Activated CD8-positive, alpha-beta T cell treated with anti-CD3 and anti-CD28 coated beads for 36 hours (primary cell): ENCODE measurements around the gene TIAM2. TPM values are rescaled to one million over a fixed set of nuclear protein-coding genes. Genes with fewer than 3 reads are reported as not detected.

Experiments used
- ATAC-seq: fragments of 200-7000 bp; cut with Tn5 transposase; one replicate; pipeline ENCODE4 v1.10.0; 2021; ENCODE audit warnings: mild to moderate bottlenecking, moderate library complexity
- CTCF ChIA-PET: fragments of 350-600 bp; sonication (Branson Sonifier 250); formaldehyde crosslinking; loops from one replicate; lab custom pipeline; 2021; ENCODE audit warnings: antibody characterized with exemption; lab: Charles Lee
- POLR2A ChIA-PET: fragments of 350-600 bp; sonication (Branson Sonifier 250); formaldehyde crosslinking; loops from one replicate; lab custom pipeline; 2021; ENCODE audit warnings: antibody characterized with exemption; lab: Charles Lee
- DNase-seq: peaks from one replicate; pipeline ENCODE4 v3.0.0-alpha.2; 2020
- H3K27ac Mint-ChIP-seq: one replicate; pipeline ENCODE4 v1.8.0; 2021; ENCODE audit warnings: mild to moderate bottlenecking, mixed read lengths
- H3K27me3 Mint-ChIP-seq: one replicate; pipeline ENCODE4 v1.8.0; 2021; ENCODE audit warnings: mixed read lengths
- H3K36me3 Mint-ChIP-seq: one replicate; pipeline ENCODE4 v1.8.0; 2021; ENCODE audit warnings: low read depth, mixed read lengths
- H3K4me1 Mint-ChIP-seq: one replicate; pipeline ENCODE4 v1.8.0; 2021; ENCODE audit warnings: low read depth, mixed read lengths
- H3K4me3 Mint-ChIP-seq: one replicate; pipeline ENCODE4 v1.8.0; 2021; ENCODE audit warnings: mild to moderate bottlenecking, moderate library complexity, mixed read lengths
- H3K9me3 Mint-ChIP-seq: one replicate; pipeline ENCODE4 v1.8.0; 2021; ENCODE audit warnings: mixed read lengths
- intact Hi-C: fragments of 100-400 bp; cut with micrococcal nuclease; formaldehyde crosslinking; loops from one replicate; pipeline ENCODE4 v1.10.0; 2022
- total RNA-seq, 2 experiments: library from RNA; stranded (reverse); gene quantifications; one replicate each; pipeline ENCODE4 v1.2.3, GENCODE V29; 2021
- TF ChIP-seq, protein P1 (sequence below): fragments of 200-600 bp; IDR thresholded peaks from one replicate; pipeline ENCODE4 v1.8.0; 2022; ENCODE audit warnings: antibody characterized with exemption, mild to moderate bottlenecking

TIAM2 gene
- total RNA-seq, 2 experiments from 2014 or later, result 5.6 to 7.1 TPM

DNA sequence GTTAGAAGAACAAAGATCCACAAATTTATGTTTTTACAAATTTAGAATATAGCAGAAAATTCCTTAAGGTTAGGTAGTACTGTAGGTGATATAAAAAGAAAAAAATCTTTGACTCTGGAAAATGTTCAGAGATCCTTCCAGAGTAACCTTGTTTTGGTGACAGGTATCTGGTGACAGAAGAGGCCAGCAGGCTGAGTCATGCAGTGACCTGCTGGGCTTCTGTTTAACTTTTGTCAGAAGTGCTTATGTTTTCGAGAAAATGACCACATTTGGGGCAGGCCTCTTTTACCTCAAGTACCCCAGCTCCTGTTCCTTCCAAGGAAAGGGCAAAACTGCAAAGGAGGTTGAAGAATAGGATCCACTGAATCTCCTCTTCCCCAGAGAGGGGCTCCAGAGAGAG lies 258.2 kb downstream of the TIAM2 start:
- H3K9me3 Mint-ChIP-seq, result no peaks in the 10 kb centered on the region

DNA sequence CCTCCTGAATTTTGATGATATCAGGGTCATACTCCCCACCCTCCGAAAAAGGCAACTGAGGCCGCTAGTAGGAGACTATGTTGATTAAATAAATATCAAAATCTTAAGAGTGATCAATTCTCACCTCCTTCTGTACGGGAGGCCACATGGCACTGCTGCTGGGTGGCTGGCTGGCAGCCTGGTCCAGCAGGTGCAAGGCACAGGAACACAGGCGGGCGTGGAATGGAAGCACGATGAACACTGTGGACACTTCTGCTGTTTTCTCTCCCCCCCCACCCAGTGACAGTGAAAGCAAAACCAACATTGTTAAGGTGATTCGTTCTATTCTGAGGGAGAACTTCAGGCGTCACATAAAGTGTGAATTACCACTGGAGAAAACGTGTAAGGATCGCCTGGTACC lies 259.0 kb downstream of the TIAM2 start:
- H3K36me3 Mint-ChIP-seq, result peaks cover 36% of the 10 kb centered on the region
- no peak for ATAC-seq

More for the DNA sequence above, 258.2 kb downstream of the TIAM2 start:
- no peak overlapping the region for H3K4me3 Mint-ChIP-seq
- peaks cover 5% of the 10 kb centered on the region for H3K4me1 Mint-ChIP-seq
- CTCF ChIA-PET, result no interaction called here
- H3K27me3 Mint-ChIP-seq, result no peaks in the 10 kb centered on the region
- DNase-seq (no peak), ATAC-seq (no peak)
- H3K27ac Mint-ChIP-seq, result peak overlapping the region; percentile 27
- intact Hi-C loops, result no loop called here
- TF ChIP-seq, protein P1, sequence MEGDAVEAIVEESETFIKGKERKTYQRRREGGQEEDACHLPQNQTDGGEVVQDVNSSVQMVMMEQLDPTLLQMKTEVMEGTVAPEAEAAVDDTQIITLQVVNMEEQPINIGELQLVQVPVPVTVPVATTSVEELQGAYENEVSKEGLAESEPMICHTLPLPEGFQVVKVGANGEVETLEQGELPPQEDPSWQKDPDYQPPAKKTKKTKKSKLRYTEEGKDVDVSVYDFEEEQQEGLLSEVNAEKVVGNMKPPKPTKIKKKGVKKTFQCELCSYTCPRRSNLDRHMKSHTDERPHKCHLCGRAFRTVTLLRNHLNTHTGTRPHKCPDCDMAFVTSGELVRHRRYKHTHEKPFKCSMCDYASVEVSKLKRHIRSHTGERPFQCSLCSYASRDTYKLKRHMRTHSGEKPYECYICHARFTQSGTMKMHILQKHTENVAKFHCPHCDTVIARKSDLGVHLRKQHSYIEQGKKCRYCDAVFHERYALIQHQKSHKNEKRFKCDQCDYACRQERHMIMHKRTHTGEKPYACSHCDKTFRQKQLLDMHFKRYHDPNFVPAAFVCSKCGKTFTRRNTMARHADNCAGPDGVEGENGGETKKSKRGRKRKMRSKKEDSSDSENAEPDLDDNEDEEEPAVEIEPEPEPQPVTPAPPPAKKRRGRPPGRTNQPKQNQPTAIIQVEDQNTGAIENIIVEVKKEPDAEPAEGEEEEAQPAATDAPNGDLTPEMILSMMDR, result no peak
- peaks cover 41% of the 10 kb centered on the region for H3K36me3 Mint-ChIP-seq
- POLR2A ChIA-PET, result no interaction called here

DNA sequence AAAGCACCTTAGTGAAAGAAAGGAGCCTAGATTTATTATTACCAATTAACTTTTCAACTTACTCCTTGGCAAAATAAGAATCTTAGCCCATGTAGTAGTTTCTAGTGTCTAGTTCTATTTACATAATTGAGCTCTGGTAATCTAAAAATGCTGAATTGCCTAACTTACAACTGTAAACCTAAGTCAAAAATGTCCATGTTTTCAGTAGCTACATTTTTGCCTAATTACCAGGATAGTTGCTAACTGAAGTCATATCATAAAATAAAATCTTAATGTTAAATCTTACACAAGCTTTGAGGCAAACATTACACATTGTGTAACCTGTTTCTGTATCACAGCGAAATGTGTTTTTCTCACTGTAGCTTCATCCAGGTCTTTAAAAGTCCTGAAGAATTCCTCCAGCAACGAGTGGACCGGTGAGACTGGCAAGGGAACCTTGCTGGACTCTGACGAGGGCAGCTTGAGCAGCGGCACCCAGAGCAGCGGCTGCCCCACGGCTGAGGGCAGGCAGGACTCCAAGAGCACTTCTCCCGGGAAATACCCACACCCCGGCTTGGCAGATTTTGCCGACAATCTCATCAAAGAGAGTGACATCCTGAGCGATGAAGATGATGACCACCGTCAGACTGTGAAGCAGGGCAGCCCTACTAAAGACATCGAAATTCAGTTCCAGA lies 261.1 kb downstream of the TIAM2 start:
- ChIA-PET CTCF (interaction anchor here (0.6 to 0.9 kb wide), 2 partner anchors 14 to 79 kb away, joined by 3 to 5 read pairs; no protein-coding TSS in a partner anchor), POLR2A (interaction anchor here (0.6 kb wide), 1 partner anchor 66 kb away, joined by 3 read pairs; no protein-coding TSS in a partner anchor)
- TF ChIP-seq, protein P1, result no peak
- Mint-ChIP-seq H3K4me1 (peaks cover 9% of the 10 kb centered on the region), H3K27me3 (no peaks in the 10 kb centered on the region), H3K27ac (no peak overlapping the region), H3K4me3 (no peak overlapping the region), H3K9me3 (no peaks in the 10 kb centered on the region), H3K36me3 (peaks cover 32% of the 10 kb centered on the region)
- intact Hi-C loops, result no loop called here
- ATAC-seq (no peak), DNase-seq (no peak)

More for the DNA sequence above, 259.0 kb downstream of the TIAM2 start:
- Mint-ChIP-seq H3K4me3 (no peak overlapping the region), H3K4me1 (peaks cover 5% of the 10 kb centered on the region), H3K27ac (peak overlapping the region; percentile 27), H3K9me3 (no peaks in the 10 kb centered on the region), H3K27me3 (no peaks in the 10 kb centered on the region)
- ChIA-PET POLR2A (no interaction called here), CTCF (no interaction called here)
- intact Hi-C loops, result no loop called here
- TF ChIP-seq, protein P1, result no peak
- DNase-seq, result no peak

DNA sequence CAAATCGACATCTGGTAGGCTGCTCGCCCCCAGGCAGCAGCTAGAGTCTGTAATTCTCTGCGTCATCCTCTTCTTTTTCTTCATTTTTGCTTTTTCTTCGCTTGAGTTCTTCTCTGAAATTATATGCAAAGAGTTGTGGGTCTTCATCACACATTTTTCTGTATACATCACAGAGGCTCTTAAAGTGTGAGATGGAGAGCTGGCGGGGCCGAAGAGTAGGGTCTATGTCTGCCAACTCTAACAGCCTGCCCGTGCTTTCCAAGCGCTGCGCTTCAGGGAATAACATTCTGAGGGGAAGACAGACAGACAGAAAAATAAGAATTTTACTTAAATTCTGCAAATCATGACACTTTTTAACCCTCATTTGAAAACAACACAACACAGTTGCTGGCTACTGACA lies 262.7 kb downstream of the TIAM2 start:
- Mint-ChIP-seq H3K36me3 (peaks cover 34% of the 10 kb centered on the region), H3K9me3 (no peaks in the 10 kb centered on the region), H3K27ac (no peak overlapping the region), H3K4me3 (no peak overlapping the region), H3K4me1 (peaks cover 15% of the 10 kb centered on the region), H3K27me3 (no peaks in the 10 kb centered on the region)
- intact Hi-C loops, result no loop called here
- TF ChIP-seq, protein P1, result no peak
- ChIA-PET CTCF (interaction anchor here (1.3 to 2.0 kb wide), 4 partner anchors 10 to 79 kb away, joined by 3 to 8 read pairs (median 5); no protein-coding TSS in a partner anchor), POLR2A (no interaction called here)
- DNase-seq, result no peak
- no peak for ATAC-seq

DNA sequence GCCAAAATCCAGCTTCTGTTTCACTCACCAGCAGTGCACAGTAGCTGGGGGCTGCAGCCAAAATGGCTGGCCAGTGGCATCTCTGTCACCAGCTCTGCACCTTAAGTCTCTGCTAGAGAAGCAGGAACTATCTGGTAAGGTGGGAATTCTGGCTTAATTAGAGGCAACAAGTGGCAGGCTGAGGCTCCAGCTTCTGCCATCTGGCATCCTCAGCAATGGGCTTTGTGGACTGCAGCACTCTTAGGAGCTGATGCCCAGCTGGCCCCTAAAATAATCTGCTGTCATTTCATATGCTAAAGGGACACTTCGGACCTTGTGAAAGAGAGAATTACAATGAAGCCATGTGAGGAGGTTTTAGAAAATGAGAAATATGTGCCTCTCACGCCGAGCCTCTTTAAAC lies 264.1 kb downstream of the TIAM2 start:
- H3K27ac Mint-ChIP-seq, result no peak overlapping the region
- H3K9me3 Mint-ChIP-seq, result no peaks in the 10 kb centered on the region
- ChIA-PET CTCF (interaction anchor here (0.8 to 1.3 kb wide), 2 partner anchors 9 to 29 kb away, joined by 3 read pairs; no protein-coding TSS in a partner anchor), POLR2A (interaction anchor here (1.0 to 1.2 kb wide), 2 partner anchors 9 to 31 kb away, joined by 3 read pairs; no protein-coding TSS in a partner anchor)
- H3K4me3 Mint-ChIP-seq, result no peak overlapping the region
- ATAC-seq (no peak), DNase-seq (no peak)
- intact Hi-C loops, result no loop called here
- peaks cover 10% of the 10 kb centered on the region for H3K4me1 Mint-ChIP-seq
- H3K36me3 Mint-ChIP-seq, result peaks cover 29% of the 10 kb centered on the region
- TF ChIP-seq, protein P1, result no peak
- H3K27me3 Mint-ChIP-seq, result no peaks in the 10 kb centered on the region
